Calu3 (cell line): ENCODE data around the gene FAM174B. TPM values are rescaled to one million over a fixed set of nuclear protein-coding genes. Genes with fewer than 3 reads are reported as not detected.

Experiments used
- BruUV-seq: library from RNA; stranded (reverse); fragments of 400-500 nt; replicated peaks from 2 replicates; lab custom pipeline; 2021; lab: Mats Ljungman, UMichigan
- CTCF ChIA-PET: fragments of 300-600 bp; sonication (Branson Sonifier 250); formaldehyde crosslinking; loops from one replicate; lab custom pipeline; 2022; ENCODE audit warnings: antibody characterized with exemption; lab: Charles Lee
- DNase-seq: peaks from one replicate; pipeline ENCODE4 v3.0.0; 2022
- H3K27ac Mint-ChIP-seq: one replicate; pipeline ENCODE4 v1.8.0; 2022; ENCODE audit warnings: mixed read lengths; ENCODE audit not compliant: unreplicated experiment
- H3K27me3 Mint-ChIP-seq: one replicate; pipeline ENCODE4 v1.8.0; 2022; ENCODE audit warnings: mixed read lengths; ENCODE audit not compliant: unreplicated experiment
- H3K36me3 Mint-ChIP-seq: one replicate; pipeline ENCODE4 v1.8.0; 2022; ENCODE audit warnings: mild to moderate bottlenecking, moderate library complexity, mixed read lengths; ENCODE audit not compliant: insufficient read depth, unreplicated experiment
- H3K4me1 Mint-ChIP-seq: one replicate; pipeline ENCODE4 v1.8.0; 2022; ENCODE audit warnings: mild to moderate bottlenecking, low read depth, mixed read lengths; ENCODE audit not compliant: unreplicated experiment
- H3K4me3 Mint-ChIP-seq: one replicate; pipeline ENCODE4 v1.8.0; 2022; ENCODE audit warnings: mild to moderate bottlenecking, low read depth, moderate library complexity, mixed read lengths; ENCODE audit not compliant: unreplicated experiment
- H3K9me3 Mint-ChIP-seq: one replicate; pipeline ENCODE4 v1.8.0; 2022; ENCODE audit warnings: low read depth, mixed read lengths; ENCODE audit not compliant: unreplicated experiment
- intact Hi-C: fragments of 100-400 bp; cut with micrococcal nuclease; formaldehyde crosslinking; loops from one replicate; pipeline ENCODE4 v1.10.0; 2022; ENCODE audit not compliant: unreplicated experiment
- total RNA-seq: library from RNA; stranded (reverse); gene quantifications from 2 replicates; pipeline ENCODE4 v1.2.3, GENCODE V29; 2022
- TF ChIP-seq, protein P1 (sequence below): fragments of 200-600 bp; IDR thresholded peaks from one replicate; pipeline ENCODE4 v1.8.0; 2022; ENCODE audit warnings: antibody characterized with exemption; ENCODE audit not compliant: unreplicated experiment

The FAM174B gene
- total RNA-seq, 1 experiment from 2014 or later = 12.4 TPM

DNA sequence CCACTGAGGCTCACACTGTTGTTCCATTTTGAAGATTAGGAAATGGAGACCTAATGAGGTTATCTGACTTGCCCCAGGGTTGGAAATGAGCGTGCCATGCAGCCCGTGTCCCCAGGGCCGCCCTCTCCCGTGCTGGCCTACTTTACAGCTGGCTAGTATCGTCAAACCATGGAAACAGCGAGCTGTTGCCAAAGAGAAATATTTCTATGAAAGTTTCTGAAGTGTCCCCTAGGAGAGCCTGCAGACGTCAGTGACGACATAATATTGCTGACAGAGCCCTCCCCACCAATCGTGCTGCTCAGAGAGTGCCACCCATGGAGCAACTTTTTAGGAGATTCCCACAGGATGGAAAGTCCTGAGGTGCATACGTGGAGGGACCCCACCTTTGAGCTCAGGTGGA, 11.2 kb upstream of the FAM174B start:
- intact Hi-C loops = no loop called here
- H3K4me3 Mint-ChIP-seq = no peak overlapping the region
- H3K27ac Mint-ChIP-seq = no peak overlapping the region
- no TSS peak for BruUV-seq
- CTCF ChIA-PET = interaction anchor here (2.0 kb wide), 1 partner anchor 145 kb away, joined by 5 read pairs; no protein-coding TSS in a partner anchor
- TF ChIP-seq, protein P1, sequence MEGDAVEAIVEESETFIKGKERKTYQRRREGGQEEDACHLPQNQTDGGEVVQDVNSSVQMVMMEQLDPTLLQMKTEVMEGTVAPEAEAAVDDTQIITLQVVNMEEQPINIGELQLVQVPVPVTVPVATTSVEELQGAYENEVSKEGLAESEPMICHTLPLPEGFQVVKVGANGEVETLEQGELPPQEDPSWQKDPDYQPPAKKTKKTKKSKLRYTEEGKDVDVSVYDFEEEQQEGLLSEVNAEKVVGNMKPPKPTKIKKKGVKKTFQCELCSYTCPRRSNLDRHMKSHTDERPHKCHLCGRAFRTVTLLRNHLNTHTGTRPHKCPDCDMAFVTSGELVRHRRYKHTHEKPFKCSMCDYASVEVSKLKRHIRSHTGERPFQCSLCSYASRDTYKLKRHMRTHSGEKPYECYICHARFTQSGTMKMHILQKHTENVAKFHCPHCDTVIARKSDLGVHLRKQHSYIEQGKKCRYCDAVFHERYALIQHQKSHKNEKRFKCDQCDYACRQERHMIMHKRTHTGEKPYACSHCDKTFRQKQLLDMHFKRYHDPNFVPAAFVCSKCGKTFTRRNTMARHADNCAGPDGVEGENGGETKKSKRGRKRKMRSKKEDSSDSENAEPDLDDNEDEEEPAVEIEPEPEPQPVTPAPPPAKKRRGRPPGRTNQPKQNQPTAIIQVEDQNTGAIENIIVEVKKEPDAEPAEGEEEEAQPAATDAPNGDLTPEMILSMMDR = no peak
- H3K27me3 Mint-ChIP-seq = peaks cover 62% of the 10 kb centered on the region
- peaks cover 23% of the 10 kb centered on the region for H3K4me1 Mint-ChIP-seq
- no peak for DNase-seq
- no peaks in the 10 kb centered on the region for H3K9me3 Mint-ChIP-seq
- H3K36me3 Mint-ChIP-seq = no peaks in the 10 kb centered on the region

DNA sequence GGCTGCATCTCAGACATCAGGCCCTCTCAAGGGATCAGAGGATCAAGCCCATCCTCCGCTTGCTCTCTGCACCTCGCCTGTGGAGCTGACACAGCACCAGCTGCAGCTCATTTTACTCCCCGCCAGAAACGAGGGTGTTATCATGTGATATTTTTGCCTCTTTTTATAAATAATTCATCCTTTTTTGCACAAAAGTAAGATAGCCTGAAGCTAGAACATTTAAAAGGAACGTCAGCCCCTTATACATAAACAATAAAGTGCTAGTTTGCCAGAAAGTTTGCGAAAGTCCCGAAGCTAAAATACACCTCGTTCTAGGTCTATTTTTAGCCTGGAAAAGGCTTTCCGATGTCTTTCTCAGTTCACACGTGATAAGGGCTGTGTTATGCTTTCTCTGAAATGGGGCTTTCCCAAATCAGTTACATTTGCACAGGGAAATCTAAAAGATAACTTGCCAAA, 9.6 kb upstream of the FAM174B start:
- H3K36me3 Mint-ChIP-seq = no peaks in the 10 kb centered on the region
- H3K27me3 Mint-ChIP-seq = peaks cover 51% of the 10 kb centered on the region
- no TSS peak for BruUV-seq
- no peaks in the 10 kb centered on the region for H3K9me3 Mint-ChIP-seq
- no peak overlapping the region for H3K27ac Mint-ChIP-seq
- DNase-seq = no peak
- H3K4me1 Mint-ChIP-seq = peaks cover 24% of the 10 kb centered on the region
- CTCF ChIA-PET = interaction anchor here (2.0 kb wide), 1 partner anchor 143 kb away, joined by 5 read pairs; no protein-coding TSS in a partner anchor
- H3K4me3 Mint-ChIP-seq = no peak overlapping the region
- TF ChIP-seq, protein P1 = no peak
- intact Hi-C loops = no loop called here

DNA sequence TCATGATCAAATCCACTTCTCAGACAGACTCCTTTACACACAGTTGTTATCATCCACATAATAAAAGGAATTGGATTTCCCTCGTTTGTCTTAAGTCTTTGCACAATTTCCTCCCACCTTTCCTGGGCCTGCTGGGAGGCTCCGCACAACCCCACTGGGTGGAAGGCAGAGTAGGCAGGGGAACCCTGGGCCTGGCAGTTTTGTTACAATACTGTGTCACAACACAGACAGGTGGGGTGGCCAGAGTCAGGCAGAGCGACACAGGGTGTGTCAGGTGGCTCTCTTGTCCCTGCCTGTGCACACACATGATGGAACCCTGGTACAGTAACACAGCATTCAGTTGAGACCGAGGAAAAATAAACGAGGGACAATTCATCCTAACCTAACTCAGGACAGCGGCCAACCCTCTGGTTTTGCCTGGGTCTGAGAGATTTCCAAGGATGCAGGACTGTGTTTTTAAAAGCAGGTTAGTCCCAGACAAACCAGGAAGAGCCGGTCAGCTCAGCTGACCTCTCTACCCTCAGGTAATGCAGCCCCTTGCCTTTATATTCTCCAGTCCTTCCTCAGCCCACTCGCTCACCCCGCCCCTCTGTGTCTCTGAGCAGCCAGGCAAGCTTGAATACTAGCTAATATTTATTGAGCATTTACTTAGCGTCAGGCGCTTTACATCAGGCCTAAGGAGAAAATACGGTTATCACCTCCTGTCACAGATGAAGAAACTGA, 8.8 kb upstream of the FAM174B start:
- CTCF ChIA-PET = interaction anchor here (0.5 to 2.0 kb wide), 2 partner anchors 142 to 164 kb away, joined by 3 to 5 read pairs; no protein-coding TSS in a partner anchor
- no peak overlapping the region for H3K27ac Mint-ChIP-seq
- H3K36me3 Mint-ChIP-seq = no peaks in the 10 kb centered on the region

DNA sequence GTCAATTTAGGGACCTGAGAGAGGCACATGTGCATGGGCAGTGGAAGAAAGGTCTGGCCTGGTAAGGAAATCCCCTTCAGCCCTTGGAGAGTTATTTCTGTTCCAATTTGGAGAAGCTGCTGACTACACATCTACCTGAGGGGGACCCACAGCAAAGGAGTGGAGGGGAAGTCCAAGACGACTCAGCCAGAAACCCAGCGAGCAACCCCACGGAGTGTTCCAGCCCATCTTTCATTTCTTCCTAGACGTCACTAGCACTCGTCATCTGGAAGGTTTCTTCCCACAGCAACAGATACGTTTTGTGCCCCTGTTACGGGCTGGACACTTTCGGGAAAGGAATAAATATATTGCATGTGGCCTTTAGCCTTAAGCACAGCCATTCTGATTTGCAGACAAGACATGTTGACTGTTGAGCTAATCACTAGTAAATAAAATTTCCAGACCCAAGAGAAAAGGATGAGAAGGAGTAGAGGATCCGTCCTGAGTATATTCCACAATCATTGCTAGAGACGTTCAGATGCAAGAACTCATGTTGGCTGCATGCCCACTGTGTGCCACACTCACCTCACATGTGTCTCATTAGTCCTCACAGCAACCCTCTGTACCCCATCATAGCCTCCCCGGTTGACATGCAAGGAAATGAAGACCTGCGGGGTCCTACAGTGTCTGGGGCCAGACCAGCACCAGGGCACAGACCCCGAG, 7.8 kb upstream of the FAM174B start:
- no peaks in the 10 kb centered on the region for H3K36me3 Mint-ChIP-seq
- CTCF ChIA-PET = no interaction called here
- no peak overlapping the region for H3K27ac Mint-ChIP-seq
- TF ChIP-seq, protein P1 = no peak
- H3K4me1 Mint-ChIP-seq = peaks cover 24% of the 10 kb centered on the region
- no peak for DNase-seq
- H3K9me3 Mint-ChIP-seq = no peaks in the 10 kb centered on the region
- peaks cover 35% of the 10 kb centered on the region for H3K27me3 Mint-ChIP-seq
- no peak overlapping the region for H3K4me3 Mint-ChIP-seq
- intact Hi-C loops = no loop called here
- BruUV-seq = no TSS peak

More for the DNA sequence above, 8.8 kb upstream of the FAM174B start:
- BruUV-seq = no TSS peak
- Mint-ChIP-seq H3K4me1 (peaks cover 24% of the 10 kb centered on the region), H3K27me3 (peaks cover 44% of the 10 kb centered on the region), H3K4me3 (no peak overlapping the region), H3K9me3 (no peaks in the 10 kb centered on the region)
- DNase-seq = no peak
- TF ChIP-seq, protein P1 = no peak
- intact Hi-C loops = no loop called here
